Keratinocyte (primary cell): ENCODE measurements around the gene MGAT3. TPM values are rescaled to one million over a fixed set of nuclear protein-coding genes. Genes with fewer than 3 reads are reported as not detected.

ENCODE experiments used
- DNase-seq: peaks from one replicate; pipeline ENCODE4 v3.0.0-alpha.2; 2011; ENCODE audit warnings: low read depth, missing footprints, low spot score
- FAIRE-seq: peaks from 2 replicates; lab custom pipeline; 2011; peaks lifted over from hg19 to GRCh38; lab: Jason Lieb, UNC
- H2AFZ ChIP-seq: 2 replicates; pipeline ENCODE4 v1.6.0; 2012; ENCODE audit warnings: low read length, control low read depth, inconsistent platforms; ENCODE audit not compliant: control insufficient read depth
- H3K27ac ChIP-seq: 2 replicates; pipeline ENCODE4 v1.5.1; 2011; ENCODE audit warnings: low read length; ENCODE audit not compliant: control insufficient read depth, insufficient read depth
- H3K27me3 ChIP-seq: 3 replicates; pipeline ENCODE4 v1.6.0; 2011; ENCODE audit warnings: low read length; ENCODE audit not compliant: control insufficient read depth, insufficient read depth; ENCODE audit errors: extremely low read depth
- H3K36me3 ChIP-seq, 2 experiments: 2 replicates in 1 of 2; 3 replicates in 1 of 2; pipeline ENCODE4 v1.5.1; 2011; ENCODE audit warnings: low read length in 2 of 2, mild to moderate bottlenecking in 1 of 2; ENCODE audit not compliant: control insufficient read depth in 2 of 2, insufficient read depth in 2 of 2; ENCODE audit errors: extremely low read depth in 1 of 2
- H3K4me1 ChIP-seq: 3 replicates; pipeline ENCODE4 v1.5.1; 2011; ENCODE audit warnings: low read length; ENCODE audit not compliant: control insufficient read depth, insufficient read depth; ENCODE audit errors: extremely low read depth
- H3K4me2 ChIP-seq: 3 replicates; pipeline ENCODE4 v1.6.0; 2011; ENCODE audit warnings: low read depth, low read length; ENCODE audit not compliant: control insufficient read depth, insufficient read depth; ENCODE audit errors: extremely low read depth
- H3K4me3 ChIP-seq, 3 experiments: fragments of 200-600 bp in 1 of 3; sonication (generic) in 1 of 3; 2 replicates in 2 of 3; 3 replicates in 1 of 3; pipeline ENCODE4 v1.5.1; 2011 to 2016; ENCODE audit warnings: low read length in 3 of 3, mild to moderate bottlenecking in 3 of 3, control low read depth in 2 of 3, inconsistent platforms in 1 of 3, low read depth in 1 of 3, mixed read lengths in 1 of 3, mixed run types in 1 of 3, moderate library complexity in 1 of 3; ENCODE audit not compliant: control insufficient read depth in 2 of 3, insufficient read depth in 2 of 3; ENCODE audit errors: extremely low read depth in 1 of 3
- H3K79me2 ChIP-seq: 2 replicates; pipeline ENCODE4 v1.6.0; 2012; ENCODE audit warnings: low read length; ENCODE audit not compliant: control insufficient read depth, insufficient read depth
- H3K9ac ChIP-seq: 3 replicates; pipeline ENCODE4 v1.6.0; 2011; ENCODE audit warnings: low read length; ENCODE audit not compliant: control insufficient read depth, insufficient read depth; ENCODE audit errors: extremely low read depth
- H3K9me1 ChIP-seq: 3 replicates; pipeline ENCODE4 v1.6.0; 2011; ENCODE audit warnings: low read length; ENCODE audit not compliant: control insufficient read depth, insufficient read depth; ENCODE audit errors: extremely low read depth
- H3K9me3 ChIP-seq: 2 replicates; pipeline ENCODE4 v1.5.1; 2012; ENCODE audit warnings: low read depth, low read length; ENCODE audit not compliant: control insufficient read depth
- H4K20me1 ChIP-seq: 3 replicates; pipeline ENCODE4 v1.6.0; 2011; ENCODE audit warnings: low read length; ENCODE audit not compliant: control insufficient read depth, insufficient read depth; ENCODE audit errors: extremely low read depth
- EZH2 ChIP-seq: IDR thresholded peaks from one replicate; pipeline ENCODE4 v1.6.1; 2012; ENCODE audit warnings: inconsistent platforms, mild to moderate bottlenecking, low read length, moderate library complexity
- dilution Hi-C: fragments of 300-500 bp; cut with MboI; formaldehyde crosslinking; loops from one replicate; pipeline ENCODE4 v1.7.0; 2020; ENCODE audit warnings: low sequenced_read_pairs; ENCODE audit not compliant: extremely low pct_ligation_motif_present
- polyA plus RNA-seq, 5 experiments: library from polyadenylated mRNA; depleted of rRNA in 3 of 5; stranded (reverse) in 3 of 5; stranded (forward) in 1 of 5; unstranded in 1 of 5; fragments of >200 nt; gene quantifications; 1 replicate in 1 of 5; 2 replicates in 3 of 5; 3 replicates in 1 of 5; pipeline versions ENCODE4 v1.2.1 to v1.2.3, GENCODE V29; 2011 to 2012; ENCODE audit warnings: missing spikeins in 2 of 5, low read depth in 1 of 5, low replicate concordance in 1 of 5
- TF ChIP-seq, protein P1 (sequence below), 3 experiments: IDR thresholded peaks in 1 of 3; conservative IDR thresholded peaks in 1 of 3; optimal IDR thresholded peaks in 1 of 3; 2 replicates in 2 of 3; 3 replicates in 1 of 3; pipeline versions ENCODE3 to v1.5.1; 2011; ENCODE audit warnings: low read length in 3 of 3, mild to moderate bottlenecking in 3 of 3, moderate library complexity in 2 of 3, control low read depth in 1 of 3, inconsistent platforms in 1 of 3; ENCODE audit not compliant: insufficient read depth in 2 of 3; ENCODE audit errors: extremely low read depth in 1 of 3

Gene MGAT3
- polyA plus RNA-seq, 1 donor (not counting 4 experiments of a cell fraction or from before 2014, with no cell fraction given), result not detected

DNA sequence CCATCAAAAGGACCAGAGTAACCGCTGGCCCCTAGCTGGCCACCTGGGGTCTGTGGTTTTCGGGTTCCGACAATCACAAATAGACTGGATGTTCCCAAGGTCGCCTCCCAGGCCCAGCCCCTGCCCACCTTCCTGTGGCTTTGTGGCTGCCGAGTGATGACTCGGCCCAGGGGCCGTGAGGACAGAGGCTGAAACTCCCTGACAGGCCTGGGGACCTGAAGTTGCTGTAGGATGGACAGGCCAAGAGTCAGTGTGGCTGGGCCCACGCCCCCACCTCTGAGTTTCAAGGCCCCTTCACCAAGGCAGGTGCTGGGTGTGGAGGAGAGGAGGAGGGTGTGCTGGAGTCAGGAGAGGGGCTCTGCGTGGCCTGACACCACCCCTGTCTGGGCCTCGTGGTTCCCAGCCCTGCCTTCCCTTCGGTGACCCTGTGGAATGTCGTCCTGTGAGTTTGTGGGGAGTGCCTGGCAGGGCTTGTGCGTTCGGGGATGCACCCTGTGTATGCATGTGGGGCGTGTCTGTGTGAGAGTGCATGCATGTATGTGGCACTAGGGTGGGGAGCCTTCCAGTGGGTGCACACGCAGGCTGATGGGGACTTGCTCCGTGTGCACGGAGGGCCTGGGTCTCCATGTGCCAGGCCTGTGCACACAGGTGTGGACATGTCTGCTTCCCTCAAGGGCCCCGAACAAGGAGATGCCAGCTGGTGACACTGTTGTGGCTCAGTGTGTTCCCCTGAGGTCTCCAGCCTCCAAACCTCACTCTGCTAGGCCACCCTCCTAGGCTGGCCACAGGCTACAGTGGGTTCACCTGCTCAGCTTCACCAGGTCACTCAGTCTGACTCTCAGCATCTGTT lies 8.4 kb upstream of the MGAT3 start:
- Histone ChIP-seq H3K9me1 (no peaks in the 10 kb centered on the region), H3K27ac (no peak overlapping the region), H4K20me1 (no peaks in the 10 kb centered on the region), H2AFZ (no peak overlapping the region), H3K27me3 (no peaks in the 10 kb centered on the region), H3K4me3 (no peak overlapping the region), H3K79me2 (no peaks in the 10 kb centered on the region), H3K4me2 (no peak overlapping the region), H3K36me3 (no peaks in the 10 kb centered on the region), H3K9ac (no peak overlapping the region), H3K9me3 (no peaks in the 10 kb centered on the region), H3K4me1 (peaks cover 15% of the 10 kb centered on the region)
- TF ChIP-seq EZH2, result no peak
- TF ChIP-seq, protein P1, sequence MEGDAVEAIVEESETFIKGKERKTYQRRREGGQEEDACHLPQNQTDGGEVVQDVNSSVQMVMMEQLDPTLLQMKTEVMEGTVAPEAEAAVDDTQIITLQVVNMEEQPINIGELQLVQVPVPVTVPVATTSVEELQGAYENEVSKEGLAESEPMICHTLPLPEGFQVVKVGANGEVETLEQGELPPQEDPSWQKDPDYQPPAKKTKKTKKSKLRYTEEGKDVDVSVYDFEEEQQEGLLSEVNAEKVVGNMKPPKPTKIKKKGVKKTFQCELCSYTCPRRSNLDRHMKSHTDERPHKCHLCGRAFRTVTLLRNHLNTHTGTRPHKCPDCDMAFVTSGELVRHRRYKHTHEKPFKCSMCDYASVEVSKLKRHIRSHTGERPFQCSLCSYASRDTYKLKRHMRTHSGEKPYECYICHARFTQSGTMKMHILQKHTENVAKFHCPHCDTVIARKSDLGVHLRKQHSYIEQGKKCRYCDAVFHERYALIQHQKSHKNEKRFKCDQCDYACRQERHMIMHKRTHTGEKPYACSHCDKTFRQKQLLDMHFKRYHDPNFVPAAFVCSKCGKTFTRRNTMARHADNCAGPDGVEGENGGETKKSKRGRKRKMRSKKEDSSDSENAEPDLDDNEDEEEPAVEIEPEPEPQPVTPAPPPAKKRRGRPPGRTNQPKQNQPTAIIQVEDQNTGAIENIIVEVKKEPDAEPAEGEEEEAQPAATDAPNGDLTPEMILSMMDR (optimal IDR thresholded peaks at IDR 0.05 in 1 of 3, IDR thresholded peaks at IDR 0.05 in 1 of 3, conservative IDR thresholded peaks at IDR 0.05 in 1 of 3; ENCODE audit: extremely low read depth in 1 of 3, insufficient read depth in 2 of 3, low read length in 3 of 3), result no peak
- no peak for DNase-seq
- peak; percentile 29 for FAIRE-seq
- dilution Hi-C loops, result no loop called here

DNA sequence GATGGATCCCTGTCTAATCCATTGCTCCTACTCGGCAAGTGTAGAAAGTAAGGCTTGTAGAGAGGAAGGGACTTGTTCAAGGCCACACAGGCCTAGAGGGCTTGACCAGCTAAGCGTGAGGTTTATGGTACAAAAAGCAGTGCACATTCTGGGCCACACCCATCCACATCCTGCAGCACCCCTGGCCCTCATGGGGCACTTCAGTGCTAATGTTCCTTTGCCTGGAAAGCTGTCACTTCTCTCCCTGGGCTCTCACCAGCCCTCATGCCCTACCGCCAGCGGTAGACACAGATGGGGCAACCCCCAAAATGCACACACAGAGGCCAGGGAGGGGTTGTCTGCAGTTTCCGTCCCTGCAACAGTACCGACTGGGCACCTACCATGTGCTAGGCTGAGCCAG lies 7.1 kb upstream of the MGAT3 start:
- H3K4me1 ChIP-seq, result peaks cover 12% of the 10 kb centered on the region
- no peaks in the 10 kb centered on the region for H3K9me3 ChIP-seq
- FAIRE-seq (no peak), DNase-seq (no peak)
- H3K27ac ChIP-seq, result no peak overlapping the region
- H3K36me3 ChIP-seq, result no peaks in the 10 kb centered on the region
- peaks cover 5% of the 10 kb centered on the region for H3K27me3 ChIP-seq
- no peaks in the 10 kb centered on the region for H4K20me1 ChIP-seq
- H3K79me2 ChIP-seq, result no peaks in the 10 kb centered on the region
- H3K4me3 ChIP-seq, result no peak overlapping the region
- H3K9me1 ChIP-seq, result no peaks in the 10 kb centered on the region
- no peak overlapping the region for H3K4me2 ChIP-seq
- H2AFZ ChIP-seq, result no peak overlapping the region
- TF ChIP-seq, protein P1 (optimal IDR thresholded peaks at IDR 0.05 in 1 of 3, IDR thresholded peaks at IDR 0.05 in 1 of 3, conservative IDR thresholded peaks at IDR 0.05 in 1 of 3; ENCODE audit: extremely low read depth in 1 of 3, insufficient read depth in 2 of 3, low read length in 3 of 3), result no peak
- TF ChIP-seq EZH2, result no peak
- dilution Hi-C loops, result no loop called here
- H3K9ac ChIP-seq, result no peak overlapping the region
